Measurements from ENCODE around the gene EIF2A. TPM values are rescaled to one million over a fixed set of nuclear protein-coding genes. Genes with fewer than 3 reads are reported as not detected.

Gene EIF2A
- total RNA-seq, 1 experiment from 2014 or later: 74.1 TPM

DNA sequence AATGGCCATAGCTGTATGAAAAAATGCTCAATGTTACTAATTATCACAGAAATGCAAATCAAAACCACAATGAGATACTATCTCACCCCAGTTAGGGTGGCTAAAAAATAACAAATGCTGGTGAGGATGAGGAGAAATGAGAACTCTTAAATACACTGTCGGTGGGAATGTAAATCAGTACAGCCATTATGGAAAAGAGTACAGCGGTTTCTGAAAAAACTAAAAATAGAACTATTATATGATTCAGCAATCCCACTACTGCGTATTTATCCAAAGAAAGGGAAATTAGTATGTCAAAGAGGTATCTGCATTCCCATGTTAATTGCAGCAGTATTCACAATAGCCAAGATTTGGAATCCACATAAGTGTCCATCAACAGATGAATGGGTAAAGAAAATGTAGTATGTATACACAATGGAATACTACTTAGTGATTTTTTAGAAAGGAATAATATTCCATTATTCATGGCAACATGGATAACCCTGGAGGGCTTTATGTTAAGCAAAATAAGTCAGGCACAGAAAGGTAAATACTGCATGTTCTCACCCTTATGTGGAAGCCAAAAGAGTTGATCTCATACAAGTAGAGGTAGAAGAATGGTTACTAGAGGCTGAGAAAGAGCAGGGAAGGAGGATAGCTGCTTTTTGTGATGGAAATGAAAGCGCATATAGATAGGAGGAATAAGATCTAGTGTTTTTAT is 35.3 kb upstream of the EIF2A start:
- Histone ChIP-seq H4K20me1 (ENCODE audit: control insufficient read depth, insufficient read depth, insufficient read length) (no peaks in the 10 kb centered on the region), H3K9ac (ENCODE audit: extremely low read depth, insufficient read length, low read length) (no peak overlapping the region), H2AK5ac (ENCODE audit: insufficient read length, low read length) (no peak overlapping the region), H3K4me2 (ENCODE audit: insufficient read depth, insufficient read length, low read length) (no peak overlapping the region), H3K27me3 (ENCODE audit: insufficient read depth, low read length) (no peaks in the 10 kb centered on the region), H3T11ph (ENCODE audit: low read length) (no peak overlapping the region), H2BK15ac (ENCODE audit: low read depth, low read length) (no peak overlapping the region), H2BK20ac (ENCODE audit: low read depth, low read length, poor library complexity, severe bottlenecking) (no peak overlapping the region), H3K4me1 (ENCODE audit: insufficient read depth, low read length) (peaks cover 5% of the 10 kb centered on the region; the same call in 1 of the 2 replicates), H2BK12ac (ENCODE audit: insufficient read length, low read depth, low read length) (no peak overlapping the region), H3K79me2 (ENCODE audit: insufficient read depth, low read length) (no peaks in the 10 kb centered on the region), H3K18ac (ENCODE audit: insufficient read length, low read depth, low read length) (no peak overlapping the region), H3K9me3 (ENCODE audit: control insufficient read depth, low read depth, low read length) (no peaks in the 10 kb centered on the region), H2BK5ac (ENCODE audit: insufficient read length, low read length) (no peak overlapping the region), H3K23ac (ENCODE audit: insufficient read length, low read depth, low read length) (no peak overlapping the region), H2BK120ac (ENCODE audit: low read depth, low read length, poor library complexity, severe bottlenecking) (no peak overlapping the region), H3K27ac (ENCODE audit: insufficient read length, low read depth, low read length) (peak overlapping the region; percentile 40), H2AFZ (ENCODE audit: low read length) (no peak overlapping the region), H4K5ac (ENCODE audit: insufficient read length, low read depth, low read length) (no peak overlapping the region), H3K14ac (ENCODE audit: insufficient read depth, low read length) (no peak overlapping the region), H4K8ac (replicated peaks; ENCODE audit: insufficient read length, low read depth, low read length) (no peak overlapping the region), H4K91ac (ENCODE audit: insufficient read length, low read depth, low read length) (no peak overlapping the region), H3K56ac (ENCODE audit: insufficient read length, low read depth, low read length) (no peak overlapping the region), H3K79me1 (ENCODE audit: insufficient read depth, low read depth, low read length, poor library complexity, severe bottlenecking) (no peaks in the 10 kb centered on the region), H3K4ac (ENCODE audit: low read depth, low read length) (no peak overlapping the region), H3K23me2 (ENCODE audit: insufficient read length, low read depth, low read length, poor library complexity, severe bottlenecking) (no peaks in the 10 kb centered on the region)
- peaks cover 25 to 28% of the 10 kb centered on the region in 2 experiments for H3K4me1 Mint-ChIP-seq
- H3K4me3 Mint-ChIP-seq: no peak overlapping the region
- peak overlapping the region in 1 of 3 experiments; percentile 50; a peak in 2 of 7 replicates for H3K27ac Mint-ChIP-seq
- DNase-seq: no peak
- peaks cover 4 to 12% of the 10 kb centered on the region in 2 experiments; a peak in 3 of 5 replicates for H3K9me3 Mint-ChIP-seq
- peaks cover 0 to 8% (median 4%) of the 10 kb centered on the region in 3 experiments; a peak in 3 of 7 replicates for H3K36me3 Mint-ChIP-seq (ENCODE audit: insufficient read depth in 1 of 3, low read depth in 3 of 3)
- H3K27me3 Mint-ChIP-seq (ENCODE audit: low read depth): no peaks in the 10 kb centered on the region; the same call in 1 of the 2 replicates
- WGBS (ENCODE audit: extremely low coverage, insufficient read length, low lambda C conversion rate): no CpG with 5 or more reads among the region's 4 CpGs
- TF ChIP-seq, protein P1, sequence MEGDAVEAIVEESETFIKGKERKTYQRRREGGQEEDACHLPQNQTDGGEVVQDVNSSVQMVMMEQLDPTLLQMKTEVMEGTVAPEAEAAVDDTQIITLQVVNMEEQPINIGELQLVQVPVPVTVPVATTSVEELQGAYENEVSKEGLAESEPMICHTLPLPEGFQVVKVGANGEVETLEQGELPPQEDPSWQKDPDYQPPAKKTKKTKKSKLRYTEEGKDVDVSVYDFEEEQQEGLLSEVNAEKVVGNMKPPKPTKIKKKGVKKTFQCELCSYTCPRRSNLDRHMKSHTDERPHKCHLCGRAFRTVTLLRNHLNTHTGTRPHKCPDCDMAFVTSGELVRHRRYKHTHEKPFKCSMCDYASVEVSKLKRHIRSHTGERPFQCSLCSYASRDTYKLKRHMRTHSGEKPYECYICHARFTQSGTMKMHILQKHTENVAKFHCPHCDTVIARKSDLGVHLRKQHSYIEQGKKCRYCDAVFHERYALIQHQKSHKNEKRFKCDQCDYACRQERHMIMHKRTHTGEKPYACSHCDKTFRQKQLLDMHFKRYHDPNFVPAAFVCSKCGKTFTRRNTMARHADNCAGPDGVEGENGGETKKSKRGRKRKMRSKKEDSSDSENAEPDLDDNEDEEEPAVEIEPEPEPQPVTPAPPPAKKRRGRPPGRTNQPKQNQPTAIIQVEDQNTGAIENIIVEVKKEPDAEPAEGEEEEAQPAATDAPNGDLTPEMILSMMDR (conservative IDR thresholded peaks at IDR 0.05): no peak

Measured in H9 (cell line).